Nephron (organoid): ENCODE data around the gene GPS1.

Source experiments
- H3K27ac Mint-ChIP-seq, 3 experiments: 2 replicates each; pipeline ENCODE4 v1.8.0; 2020; ENCODE audit warnings: mixed read lengths in 3 of 3, mild to moderate bottlenecking in 2 of 3, moderate library complexity in 1 of 3
- H3K27me3 Mint-ChIP-seq: 2 replicates; pipeline ENCODE4 v1.8.0; 2021; ENCODE audit warnings: low read depth, mild to moderate bottlenecking, moderate library complexity, mixed read lengths
- H3K36me3 Mint-ChIP-seq: 2 replicates; pipeline ENCODE4 v1.8.0; 2020; ENCODE audit warnings: low read depth, mixed read lengths
- H3K4me1 Mint-ChIP-seq: 2 replicates; pipeline ENCODE4 v1.8.0; 2020; ENCODE audit warnings: mixed read lengths
- H3K4me3 Mint-ChIP-seq, 3 experiments: 2 replicates each; pipeline ENCODE4 v1.8.0; 2020; ENCODE audit warnings: mild to moderate bottlenecking in 3 of 3, mixed read lengths in 3 of 3, moderate library complexity in 2 of 3
- H3K9me3 Mint-ChIP-seq: 2 replicates; pipeline ENCODE4 v1.8.0; 2020; ENCODE audit warnings: mixed read lengths
- TF ChIP-seq, protein P1 (sequence below), 3 experiments: fragments of 200-600 bp; sonication (generic); IDR thresholded peaks; one replicate each; pipeline ENCODE4 v1.5.0; 2021; ENCODE audit warnings: antibody characterized with exemption in 3 of 3; ENCODE audit not compliant: unreplicated experiment in 3 of 3

The GPS1 gene

DNA sequence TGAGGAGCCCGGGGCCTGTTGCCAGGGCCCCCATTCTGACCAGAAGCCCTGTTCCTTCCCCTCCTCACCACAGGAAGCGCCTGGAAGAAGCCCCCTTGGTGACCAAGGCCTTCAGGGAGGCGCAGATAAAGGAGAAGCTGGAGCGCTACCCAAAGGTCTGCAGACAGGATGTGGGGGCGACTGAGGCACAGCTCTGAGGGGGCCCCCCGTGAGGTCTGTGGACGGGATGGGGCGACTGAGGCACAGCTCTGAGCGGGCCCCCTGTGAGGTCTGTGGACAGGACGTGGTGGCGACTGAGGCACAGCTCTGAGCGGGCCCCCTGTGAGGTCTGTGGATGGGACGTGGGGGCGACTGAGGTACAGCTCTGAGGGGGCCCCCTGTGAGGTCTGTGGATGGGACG is 42.3 kb upstream of the GPS1 start:
- peaks cover 9% of the 10 kb centered on the region for H3K4me1 Mint-ChIP-seq
- no peaks in the 10 kb centered on the region for H3K9me3 Mint-ChIP-seq
- TF ChIP-seq, protein P1, sequence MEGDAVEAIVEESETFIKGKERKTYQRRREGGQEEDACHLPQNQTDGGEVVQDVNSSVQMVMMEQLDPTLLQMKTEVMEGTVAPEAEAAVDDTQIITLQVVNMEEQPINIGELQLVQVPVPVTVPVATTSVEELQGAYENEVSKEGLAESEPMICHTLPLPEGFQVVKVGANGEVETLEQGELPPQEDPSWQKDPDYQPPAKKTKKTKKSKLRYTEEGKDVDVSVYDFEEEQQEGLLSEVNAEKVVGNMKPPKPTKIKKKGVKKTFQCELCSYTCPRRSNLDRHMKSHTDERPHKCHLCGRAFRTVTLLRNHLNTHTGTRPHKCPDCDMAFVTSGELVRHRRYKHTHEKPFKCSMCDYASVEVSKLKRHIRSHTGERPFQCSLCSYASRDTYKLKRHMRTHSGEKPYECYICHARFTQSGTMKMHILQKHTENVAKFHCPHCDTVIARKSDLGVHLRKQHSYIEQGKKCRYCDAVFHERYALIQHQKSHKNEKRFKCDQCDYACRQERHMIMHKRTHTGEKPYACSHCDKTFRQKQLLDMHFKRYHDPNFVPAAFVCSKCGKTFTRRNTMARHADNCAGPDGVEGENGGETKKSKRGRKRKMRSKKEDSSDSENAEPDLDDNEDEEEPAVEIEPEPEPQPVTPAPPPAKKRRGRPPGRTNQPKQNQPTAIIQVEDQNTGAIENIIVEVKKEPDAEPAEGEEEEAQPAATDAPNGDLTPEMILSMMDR (IDR thresholded peaks at IDR 0.05; ENCODE audit: unreplicated experiment in 3 of 3): no peak

DNA sequence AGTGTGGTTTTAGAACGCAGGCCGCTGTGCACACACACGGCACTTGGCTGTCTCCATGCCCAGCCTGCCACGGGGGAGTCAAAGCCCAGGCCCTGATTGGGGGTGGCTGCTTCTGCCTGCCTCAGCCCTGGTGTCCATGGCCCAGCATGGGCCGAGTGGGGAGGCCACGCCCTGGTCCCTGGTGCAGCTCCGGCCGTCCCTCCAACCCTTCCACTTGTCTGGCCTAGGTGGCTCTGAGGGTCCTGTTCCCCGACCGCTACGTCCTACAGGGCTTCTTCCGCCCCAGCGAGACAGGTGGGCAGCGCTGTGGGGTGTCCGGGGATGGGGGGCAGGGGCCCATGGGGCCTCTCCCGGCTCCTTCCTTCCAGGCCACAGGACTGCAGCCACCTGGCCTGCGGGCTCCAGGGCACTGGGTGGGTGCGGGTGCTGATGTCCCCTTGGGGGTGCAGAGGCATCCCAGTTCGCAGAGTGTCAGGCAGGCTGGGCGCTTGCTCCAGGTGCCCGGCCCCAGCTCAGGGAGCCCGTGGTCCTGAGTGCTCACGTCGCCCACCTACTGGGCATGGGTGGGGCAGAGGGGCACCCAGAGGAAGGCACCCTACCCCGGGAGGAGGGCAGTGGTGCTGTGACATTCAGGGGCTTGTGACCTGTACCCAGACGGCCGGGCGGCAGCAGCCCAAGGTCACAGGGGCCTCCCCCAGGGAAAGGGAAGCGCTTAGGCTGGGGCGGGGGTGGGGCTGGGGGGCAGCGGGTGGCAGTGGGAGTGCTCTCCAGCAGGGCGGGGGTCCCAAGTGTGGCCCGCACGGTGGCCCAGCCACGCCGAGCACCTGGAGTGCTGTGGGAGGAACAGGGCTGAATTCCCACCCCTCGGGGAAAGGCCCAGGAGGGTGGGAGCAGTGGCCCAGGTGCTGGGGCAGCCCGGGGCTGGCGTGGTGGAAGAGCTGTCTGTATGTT is 40.8 kb upstream of the GPS1 start:
- Mint-ChIP-seq H3K4me1 (peaks cover 7% of the 10 kb centered on the region), H3K4me3 (no peak overlapping the region), H3K27ac (no peak overlapping the region), H3K27me3 (no peaks in the 10 kb centered on the region), H3K9me3 (no peaks in the 10 kb centered on the region), H3K36me3 (no peaks in the 10 kb centered on the region)
- TF ChIP-seq, protein P1 (IDR thresholded peaks at IDR 0.05; ENCODE audit: unreplicated experiment in 3 of 3): no peak

More for the DNA sequence above, 42.3 kb upstream of the GPS1 start:
- no peak overlapping the region for H3K4me3 Mint-ChIP-seq
- no peaks in the 10 kb centered on the region for H3K36me3 Mint-ChIP-seq
- H3K27me3 Mint-ChIP-seq: no peaks in the 10 kb centered on the region
- no peak overlapping the region for H3K27ac Mint-ChIP-seq

DNA sequence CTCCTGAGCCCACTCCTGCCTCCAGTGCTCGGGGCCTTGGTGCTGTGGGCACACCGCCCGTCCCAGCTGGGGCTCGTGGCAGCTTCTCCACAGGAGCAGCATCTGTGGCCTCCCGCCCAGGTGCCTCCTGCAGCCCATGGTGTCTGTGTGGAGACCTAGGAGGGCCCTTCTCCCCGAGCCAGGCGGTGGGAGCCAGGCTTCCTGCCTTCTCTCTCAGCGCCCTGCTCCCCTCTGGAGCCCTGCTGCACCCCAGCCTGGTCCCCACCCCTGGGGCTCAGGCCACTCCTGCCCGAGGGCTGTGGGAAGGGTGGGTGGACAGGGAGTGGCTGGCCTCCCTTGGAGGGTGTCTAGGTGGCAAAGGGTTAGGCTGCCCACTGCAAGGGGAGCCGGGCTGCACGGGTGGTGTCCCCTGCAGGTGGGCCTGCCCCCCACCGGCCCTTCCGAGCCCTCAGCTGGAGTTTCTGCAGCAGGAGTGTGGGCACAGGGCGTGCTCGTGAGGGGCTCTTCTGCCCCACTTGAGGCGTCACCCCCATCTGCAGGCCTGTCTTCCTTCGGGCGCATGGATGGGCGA is 40.0 kb upstream of the GPS1 start:
- Mint-ChIP-seq H3K4me1 (no peaks in the 10 kb centered on the region), H3K27ac (no peak overlapping the region)

DNA sequence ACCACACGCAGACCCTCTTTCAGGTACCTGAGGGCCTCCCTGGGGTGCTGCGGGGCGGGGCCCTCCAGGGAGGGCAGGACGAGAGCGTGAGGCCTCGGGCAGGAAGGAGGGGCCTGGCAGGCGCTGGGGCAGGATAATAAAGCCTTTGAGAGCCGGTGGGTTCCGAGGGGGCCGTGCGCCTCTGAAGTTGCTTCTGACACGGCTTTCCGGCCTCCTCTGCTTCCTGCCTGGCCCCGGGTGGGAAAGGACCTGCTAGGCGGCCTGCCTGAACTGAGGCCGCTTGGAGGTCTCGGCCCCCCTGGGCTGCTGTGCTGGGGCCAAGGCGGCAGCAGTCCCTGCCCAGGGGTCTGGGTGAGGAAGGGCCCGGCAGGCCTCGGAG is 39.4 kb upstream of the GPS1 start:
- Mint-ChIP-seq H3K9me3 (no peaks in the 10 kb centered on the region), H3K36me3 (no peaks in the 10 kb centered on the region), H3K27me3 (no peaks in the 10 kb centered on the region), H3K4me3 (no peak overlapping the region), H3K27ac (no peak overlapping the region), H3K4me1 (no peaks in the 10 kb centered on the region)
- TF ChIP-seq, protein P1 (IDR thresholded peaks at IDR 0.05; ENCODE audit: unreplicated experiment in 3 of 3): no peak

More for the DNA sequence above, 40.0 kb upstream of the GPS1 start:
- no peak overlapping the region for H3K4me3 Mint-ChIP-seq
- H3K36me3 Mint-ChIP-seq: no peaks in the 10 kb centered on the region
- TF ChIP-seq, protein P1 (IDR thresholded peaks at IDR 0.05; ENCODE audit: unreplicated experiment in 3 of 3): no peak
- H3K27me3 Mint-ChIP-seq: no peaks in the 10 kb centered on the region
- H3K9me3 Mint-ChIP-seq: no peaks in the 10 kb centered on the region

DNA sequence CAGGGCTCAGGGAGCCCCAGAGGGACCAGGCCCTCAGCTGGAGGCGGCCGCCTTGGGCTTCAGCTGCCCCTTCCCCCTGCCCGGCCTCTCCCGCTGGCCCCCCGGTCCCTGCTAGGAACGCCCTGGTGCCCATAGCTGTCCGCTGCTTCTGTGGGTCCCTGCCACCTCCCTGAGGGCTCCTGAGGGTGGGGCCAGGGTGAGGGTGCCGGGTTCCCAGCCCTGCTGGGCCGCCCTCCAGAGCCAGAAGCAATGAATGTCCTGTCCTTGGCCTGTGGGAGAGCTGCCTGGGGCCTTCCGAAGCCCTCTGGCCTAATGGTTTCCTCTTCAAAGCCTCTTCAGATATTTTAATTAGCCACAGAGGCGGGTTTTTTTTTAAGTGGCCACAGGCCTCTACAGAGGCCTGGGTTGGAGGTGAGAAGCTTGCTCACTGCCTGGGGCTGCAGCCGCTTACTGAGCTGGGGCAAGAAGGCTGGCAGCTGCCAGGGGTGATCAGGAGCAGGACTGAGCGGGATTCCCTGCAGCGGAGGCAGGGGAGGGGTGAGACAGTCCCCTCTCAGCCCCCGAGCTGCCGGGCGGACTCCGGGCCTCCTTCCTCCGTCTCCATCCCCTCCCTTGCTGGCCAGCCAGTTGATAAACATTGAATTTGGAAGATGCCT is 38.9 kb upstream of the GPS1 start:
- no peaks in the 10 kb centered on the region for H3K27me3 Mint-ChIP-seq
- H3K9me3 Mint-ChIP-seq: no peaks in the 10 kb centered on the region
- H3K36me3 Mint-ChIP-seq: no peaks in the 10 kb centered on the region
- TF ChIP-seq, protein P1 (IDR thresholded peaks at IDR 0.05; ENCODE audit: unreplicated experiment in 3 of 3): no peak
- no peak overlapping the region for H3K4me3 Mint-ChIP-seq
- peak overlapping the region in 2 of 3 experiments; percentile 51 to 56 for H3K27ac Mint-ChIP-seq
- H3K4me1 Mint-ChIP-seq: no peaks in the 10 kb centered on the region
